Gastrocnemius medialis (tissue), 4 donors: ENCODE data around the gene ACADM. TPM values are rescaled to one million over a fixed set of nuclear protein-coding genes. Genes with fewer than 3 reads are reported as not detected.

Source experiments
- ATAC-seq, 2 donors: fragments of 150-250 bp; one replicate each; pipeline ENCODE4 v1.9.1; 2016
- DNase-seq, 2 donors: peaks; one replicate each; pipeline ENCODE4 v3.0.0-alpha.2; 2019
- H3K27ac ChIP-seq, 4 donors: fragments of 200-600 bp; sonication (generic); 1 replicate in 1 of 4; 2 replicates in 3 of 4; pipeline ENCODE4 v1.5.1; 2016 to 2018; ENCODE audit warnings: mild to moderate bottlenecking in 2 of 4, moderate library complexity in 1 of 4
- H3K27me3 ChIP-seq, 3 donors: fragments of 200-600 bp; sonication (generic) in 2 of 3; 1 replicate in 1 of 3; 2 replicates in 2 of 3; pipeline versions ENCODE4 v1.5.1 to v1.6.0; 2016 to 2019; ENCODE audit warnings: mild to moderate bottlenecking in 1 of 3, moderate library complexity in 1 of 3
- H3K36me3 ChIP-seq, 2 donors: fragments of 200-600 bp; sonication (generic) in 1 of 2; one replicate each; pipeline ENCODE4 v1.5.1; 2017 to 2018
- H3K4me1 ChIP-seq, 2 donors: fragments of 200-600 bp; sonication (generic) in 1 of 2; one replicate each; pipeline ENCODE4 v1.5.1; 2016 to 2017; ENCODE audit warnings: mild to moderate bottlenecking in 2 of 2
- H3K4me3 ChIP-seq, 4 donors: fragments of 200-600 bp; sonication (generic) in 3 of 4; 1 replicate in 1 of 4; 2 replicates in 3 of 4; pipeline ENCODE4 v1.5.1; 2016 to 2019; ENCODE audit warnings: mild to moderate bottlenecking in 2 of 4
- H3K9me3 ChIP-seq, 3 donors: fragments of 200-600 bp; sonication (generic) in 2 of 3; 1 replicate in 1 of 3; 2 replicates in 2 of 3; pipeline ENCODE4 v1.5.1; 2016 to 2019
- POLR2A ChIP-seq, 2 donors: fragments of 450-650 bp; IDR thresholded peaks; one replicate each; pipeline ENCODE4 v1.6.1; 2017; ENCODE audit warnings: antibody characterized with exemption in 2 of 2, mild to moderate bottlenecking in 2 of 2, moderate library complexity in 2 of 2
- in situ Hi-C, 4 donors: fragments of 200-750 bp; cut with MboI; loops; one replicate each; pipeline versions ENCODE4 v1.15.0 to v1.8.0; 2017; ENCODE audit warnings: low sequenced_read_pairs in 4 of 4
- intact Hi-C: fragments of 100-400 bp; cut with DNase I; formaldehyde crosslinking; loops from one replicate; pipeline ENCODE4 v1.15.1; 2023; ENCODE audit warnings: low total_unique reads
- total RNA-seq, 4 donors: library from RNA; depleted of rRNA; stranded (reverse); fragments of >200 nt; gene quantifications; one replicate each; pipeline versions ENCODE4 v1.1.0 to v1.2.3, GENCODE V29; 2016
- TF ChIP-seq, protein P1 (sequence below), 5 experiments: fragments of 450-650 bp in 3 of 5; fragments of 200-600 bp in 2 of 5; sonication (generic) in 2 of 5; IDR thresholded peaks in 4 of 5; conservative IDR thresholded peaks in 1 of 5; 1 replicate in 4 of 5; 2 replicates in 1 of 5; pipeline ENCODE4 v1.5.1; 2016 to 2019; ENCODE audit warnings: antibody characterized with exemption in 5 of 5, mild to moderate bottlenecking in 3 of 5, moderate library complexity in 3 of 5

Gene ACADM
- total RNA-seq, 4 donors from 2014 or later: 92.4 to 128 (median 111) TPM

GRCh38 chr1:75785320-75785982 lies 60.9 kb downstream of the ACADM start:
- intact Hi-C loops: no loop called here
- Histone ChIP-seq H3K4me1 (peaks cover 37 to 40% of the 10 kb centered on the region in 2 donors), H3K27me3 (no peaks in the 10 kb centered on the region), H3K27ac (peak overlapping the region; percentile 88 to 96 (median 92)), H3K36me3 (peaks cover 0 to 9% of the 10 kb centered on the region in 2 donors), H3K9me3 (no peaks in the 10 kb centered on the region), H3K4me3 (peak overlapping the region; percentile 71 to 89 (median 83))
- no peak for TF ChIP-seq POLR2A (IDR thresholded peaks at IDR 0.05)
- TF ChIP-seq, protein P1, sequence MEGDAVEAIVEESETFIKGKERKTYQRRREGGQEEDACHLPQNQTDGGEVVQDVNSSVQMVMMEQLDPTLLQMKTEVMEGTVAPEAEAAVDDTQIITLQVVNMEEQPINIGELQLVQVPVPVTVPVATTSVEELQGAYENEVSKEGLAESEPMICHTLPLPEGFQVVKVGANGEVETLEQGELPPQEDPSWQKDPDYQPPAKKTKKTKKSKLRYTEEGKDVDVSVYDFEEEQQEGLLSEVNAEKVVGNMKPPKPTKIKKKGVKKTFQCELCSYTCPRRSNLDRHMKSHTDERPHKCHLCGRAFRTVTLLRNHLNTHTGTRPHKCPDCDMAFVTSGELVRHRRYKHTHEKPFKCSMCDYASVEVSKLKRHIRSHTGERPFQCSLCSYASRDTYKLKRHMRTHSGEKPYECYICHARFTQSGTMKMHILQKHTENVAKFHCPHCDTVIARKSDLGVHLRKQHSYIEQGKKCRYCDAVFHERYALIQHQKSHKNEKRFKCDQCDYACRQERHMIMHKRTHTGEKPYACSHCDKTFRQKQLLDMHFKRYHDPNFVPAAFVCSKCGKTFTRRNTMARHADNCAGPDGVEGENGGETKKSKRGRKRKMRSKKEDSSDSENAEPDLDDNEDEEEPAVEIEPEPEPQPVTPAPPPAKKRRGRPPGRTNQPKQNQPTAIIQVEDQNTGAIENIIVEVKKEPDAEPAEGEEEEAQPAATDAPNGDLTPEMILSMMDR (IDR thresholded peaks at IDR 0.05 in 4 of 5, conservative IDR thresholded peaks at IDR 0.05 in 1 of 5): no peak
- DNase-seq: no peak
- ATAC-seq: peak; percentile 36 to 38
- in situ Hi-C loops: loop anchor here in 2 of 4 donors (5.0 to 10.0 kb wide), 2 partner anchors 58 to 61 kb away; partner anchors contain the start of gene ACADM (in 1 of the 2)

GRCh38 chr1:75785983-75786853 lies 61.7 kb downstream of the ACADM start, which contains the start of gene RABGGTB:
TSS of gene RABGGTB (plus strand) at chr1:75786256. CDS start at chr1:75786272, 16 bp downstream.
- Histone ChIP-seq H3K4me1 (peaks cover 44% of the 10 kb centered on the region in 2 donors), H3K27me3 (no peaks in the 10 kb centered on the region), H3K36me3 (peaks cover 0 to 9% of the 10 kb centered on the region in 2 donors), H3K9me3 (no peaks in the 10 kb centered on the region), H3K27ac (peak within 1 kb of the TSS; percentile 88 to 96 (median 92)), H3K4me3 (peak within 1 kb of the TSS; percentile 71 to 89 (median 83))
- intact Hi-C loops: loop anchor here (1.0 kb wide), 1 partner anchor 62 kb away; the partner anchor contains the start of gene ACADM
- DNase-seq (peak; percentile 92 to 95), ATAC-seq (peak; percentile 96 to 97)
- TF ChIP-seq, protein P1 (IDR thresholded peaks at IDR 0.05 in 4 of 5, conservative IDR thresholded peaks at IDR 0.05 in 1 of 5): no peak
- TF ChIP-seq POLR2A (IDR thresholded peaks at IDR 0.05): peak; percentile 88 to 92
- in situ Hi-C loops: loop anchor here in 2 of 4 donors (5.0 to 10.0 kb wide), 2 partner anchors 59 to 61 kb away; partner anchors contain the start of gene ACADM (in 1 of the 2)

DNA sequence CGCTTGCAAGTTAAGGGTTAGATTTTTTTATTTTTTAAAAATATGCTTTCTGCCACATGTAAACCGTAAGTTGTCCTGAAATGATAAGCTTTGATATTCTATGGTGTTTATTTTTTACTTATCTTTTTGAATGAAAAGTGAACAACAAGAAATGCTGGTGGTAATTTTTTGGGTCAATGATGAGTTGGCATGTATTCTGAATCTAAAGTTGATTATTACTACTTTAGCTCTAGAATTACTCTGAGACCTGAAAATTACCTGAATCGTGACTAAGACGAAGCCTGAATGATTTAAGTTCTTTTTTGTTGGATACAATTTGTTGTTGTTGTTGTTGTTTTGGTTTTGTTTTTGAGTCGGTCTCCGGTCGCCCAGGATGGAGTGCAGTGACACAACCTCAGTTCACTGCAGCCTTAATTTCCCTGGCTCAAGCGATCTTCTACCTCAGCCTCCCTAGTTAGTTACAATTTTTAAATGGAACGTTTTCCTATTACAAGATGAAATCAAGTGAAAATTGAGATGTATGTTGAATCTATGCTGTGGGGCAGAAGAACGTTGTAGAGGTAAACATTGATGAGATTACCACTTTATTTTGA lies 62.5 kb downstream of the ACADM start:
- DNase-seq: no peak
- H3K9me3 ChIP-seq: no peaks in the 10 kb centered on the region
- TF ChIP-seq, protein P1 (IDR thresholded peaks at IDR 0.05 in 4 of 5, conservative IDR thresholded peaks at IDR 0.05 in 1 of 5): no peak
- no peak for TF ChIP-seq POLR2A (IDR thresholded peaks at IDR 0.05)
- intact Hi-C loops: loop anchor here (1.0 kb wide), 1 partner anchor 63 kb away; the partner anchor contains the start of gene ACADM
- H3K36me3 ChIP-seq: peaks cover 3 to 16% of the 10 kb centered on the region in 2 donors
- in situ Hi-C loops: loop anchor here in 2 of 4 donors (5.0 to 10.0 kb wide), 2 partner anchors 60 to 62 kb away; partner anchors contain the start of gene ACADM (in 1 of the 2)
- H3K27ac ChIP-seq: peak overlapping the region; percentile 88 to 96 (median 92)
- ATAC-seq: no peak
- H3K4me1 ChIP-seq: peaks cover 48 to 52% of the 10 kb centered on the region in 2 donors
- H3K27me3 ChIP-seq: no peaks in the 10 kb centered on the region
- peak overlapping the region; percentile 71 to 89 (median 83) for H3K4me3 ChIP-seq

- TF ChIP-seq, protein P1 (IDR thresholded peaks at IDR 0.05 in 4 of 5, conservative IDR thresholded peaks at IDR 0.05 in 1 of 5): no peak
- TF ChIP-seq POLR2A (IDR thresholded peaks at IDR 0.05): no peak
- in situ Hi-C loops: loop anchor here in 2 of 4 donors (5.0 to 10.0 kb wide), 2 partner anchors 60 to 63 kb away; partner anchors contain the start of gene ACADM (in 1 of the 2)
- Histone ChIP-seq H3K27ac (peak overlapping the region; percentile 88 to 96 (median 92)), H3K9me3 (no peaks in the 10 kb centered on the region), H3K27me3 (no peaks in the 10 kb centered on the region), H3K4me1 (peaks cover 48 to 56% of the 10 kb centered on the region in 2 donors), H3K36me3 (peaks cover 3 to 22% of the 10 kb centered on the region in 2 donors), H3K4me3 (peak overlapping the region; percentile 71 to 89 (median 83))
- ATAC-seq (no peak), DNase-seq (no peak)
- intact Hi-C loops: no loop called here
These were observed 63.0 kb downstream of the ACADM start for GRCh38 chr1:75787524-75787923.
